ENCODE data around the gene EPYC.

The EPYC gene

DNA sequence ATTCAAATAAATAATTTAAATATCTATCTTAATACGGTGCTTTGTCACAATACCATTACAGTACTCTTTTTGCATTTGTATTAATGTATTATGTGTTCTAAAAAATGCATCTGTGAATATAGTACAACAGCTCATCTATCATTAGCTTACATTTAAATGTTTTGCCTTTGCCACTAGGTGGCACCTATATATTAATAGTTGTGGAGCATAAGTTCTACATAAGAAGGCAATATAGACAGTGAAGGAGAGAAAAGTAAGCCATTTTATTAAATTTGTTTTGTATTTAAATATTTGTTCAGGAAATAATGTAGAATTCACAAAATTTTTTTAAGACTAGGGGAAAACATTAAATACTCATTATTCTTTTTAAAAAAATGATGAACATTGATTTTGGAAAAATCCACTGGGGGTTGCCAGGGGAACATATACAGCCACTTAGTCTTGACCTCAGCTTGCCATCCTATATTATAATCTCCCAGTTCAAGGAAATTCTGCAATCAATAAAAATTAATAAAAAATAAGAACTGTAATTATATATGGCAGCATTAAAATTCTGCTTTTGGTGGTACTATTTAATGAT lies 59.6 kb downstream of the EPYC start:
- Histone ChIP-seq H3K4me1 (ENCODE audit: insufficient read depth, insufficient read length) (no peaks in the 10 kb centered on the region), H3K9me3 (ENCODE audit: insufficient read depth, low read length) (no peaks in the 10 kb centered on the region), H3K27me3 (ENCODE audit: insufficient read depth, insufficient read length) (no peaks in the 10 kb centered on the region), H3K4me3 (ENCODE audit: insufficient read length, low read depth) (no peak overlapping the region), H3K9ac (ENCODE audit: insufficient read length, low read depth) (no peak overlapping the region), H3K36me3 (ENCODE audit: insufficient read depth, insufficient read length, low read length) (no peaks in the 10 kb centered on the region)
- TF ChIP-seq SUZ12 (IDR thresholded peaks at IDR 0.05; ENCODE audit: extremely low read depth, insufficient read depth, insufficient read length) (no peak), YY1 (IDR thresholded peaks at IDR 0.05; ENCODE audit: insufficient read depth, insufficient read length) (no peak), ZNF274 (IDR thresholded peaks at IDR 0.05; ENCODE audit: low read depth, low read length) (no peak)
- DNase-seq (ENCODE audit: low read depth, low spot score), result no peak

DNA sequence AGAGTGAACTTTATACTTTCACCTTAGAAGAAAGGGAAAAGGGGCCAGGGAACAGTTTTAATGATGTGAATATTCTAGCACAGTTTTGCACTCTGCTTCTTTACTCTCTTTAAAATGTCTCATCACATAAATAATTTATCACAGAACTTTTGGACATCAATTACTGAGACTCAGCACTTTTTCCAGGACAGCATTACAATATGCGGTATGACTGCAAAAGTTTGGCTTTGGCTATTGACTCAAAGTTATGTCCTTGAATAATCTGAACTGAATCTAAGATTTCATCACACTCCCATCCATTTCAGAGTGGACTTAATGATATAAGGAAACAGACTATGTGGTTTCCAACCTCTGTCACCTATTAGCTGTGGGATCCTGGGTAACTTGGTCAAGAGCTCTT lies 61.5 kb downstream of the EPYC start:
- Histone ChIP-seq H3K9ac (ENCODE audit: insufficient read length, low read depth) (no peak overlapping the region), H3K9me3 (ENCODE audit: insufficient read depth, low read length) (no peaks in the 10 kb centered on the region), H3K4me1 (ENCODE audit: insufficient read depth, insufficient read length) (no peaks in the 10 kb centered on the region), H3K4me3 (ENCODE audit: insufficient read length, low read depth) (no peak overlapping the region), H3K27me3 (ENCODE audit: insufficient read depth, insufficient read length) (no peaks in the 10 kb centered on the region), H3K36me3 (ENCODE audit: insufficient read depth, insufficient read length, low read length) (no peaks in the 10 kb centered on the region)
- no peak for DNase-seq (ENCODE audit: low read depth, low spot score)
- TF ChIP-seq ZNF274 (IDR thresholded peaks at IDR 0.05; ENCODE audit: low read depth, low read length), result no peak
- no peak for TF ChIP-seq SUZ12 (IDR thresholded peaks at IDR 0.05; ENCODE audit: extremely low read depth, insufficient read depth, insufficient read length)
- no peak for TF ChIP-seq YY1 (IDR thresholded peaks at IDR 0.05; ENCODE audit: insufficient read depth, insufficient read length)

DNA sequence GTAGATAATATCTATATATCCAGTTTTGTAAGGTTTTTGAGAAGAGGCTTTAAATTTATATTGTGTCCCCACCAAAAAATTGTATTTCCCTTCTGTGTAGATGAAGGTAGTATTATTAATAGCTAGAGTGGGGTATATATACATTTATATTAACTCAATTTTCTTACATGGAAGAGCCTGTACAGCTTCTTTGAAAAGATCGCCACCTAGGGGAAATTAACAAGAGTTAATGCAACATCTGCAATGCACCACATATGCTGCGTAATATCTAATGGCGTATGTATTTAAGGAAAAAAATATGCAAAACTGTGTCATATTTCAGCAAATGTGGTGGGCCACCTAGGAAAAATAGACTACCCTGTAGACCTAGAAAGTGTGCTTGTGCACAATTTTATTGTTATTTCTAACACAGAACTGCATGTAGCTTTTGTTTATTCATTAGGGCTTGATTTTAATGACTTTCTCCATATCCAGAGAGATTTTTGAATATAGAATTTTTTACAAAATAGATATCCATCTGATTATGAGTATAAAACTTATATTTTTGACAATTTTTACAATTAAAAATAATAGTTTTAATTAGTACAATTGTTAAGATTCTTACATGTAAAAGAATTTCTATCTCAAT lies 63.8 kb downstream of the EPYC start:
- Histone ChIP-seq H3K27me3 (ENCODE audit: insufficient read depth, insufficient read length) (no peaks in the 10 kb centered on the region), H3K4me3 (ENCODE audit: insufficient read length, low read depth) (no peak overlapping the region), H3K9ac (ENCODE audit: insufficient read length, low read depth) (no peak overlapping the region), H3K4me1 (ENCODE audit: insufficient read depth, insufficient read length) (no peaks in the 10 kb centered on the region), H3K9me3 (ENCODE audit: insufficient read depth, low read length) (peaks cover 3% of the 10 kb centered on the region; the same call in 1 of the 2 replicates), H3K36me3 (ENCODE audit: insufficient read depth, insufficient read length, low read length) (no peaks in the 10 kb centered on the region)
- no peak for DNase-seq (ENCODE audit: low read depth, low spot score)
- TF ChIP-seq SUZ12 (IDR thresholded peaks at IDR 0.05; ENCODE audit: extremely low read depth, insufficient read depth, insufficient read length), result no peak
- no peak for TF ChIP-seq ZNF274 (IDR thresholded peaks at IDR 0.05; ENCODE audit: low read depth, low read length)
- no peak for TF ChIP-seq YY1 (IDR thresholded peaks at IDR 0.05; ENCODE audit: insufficient read depth, insufficient read length)

DNA sequence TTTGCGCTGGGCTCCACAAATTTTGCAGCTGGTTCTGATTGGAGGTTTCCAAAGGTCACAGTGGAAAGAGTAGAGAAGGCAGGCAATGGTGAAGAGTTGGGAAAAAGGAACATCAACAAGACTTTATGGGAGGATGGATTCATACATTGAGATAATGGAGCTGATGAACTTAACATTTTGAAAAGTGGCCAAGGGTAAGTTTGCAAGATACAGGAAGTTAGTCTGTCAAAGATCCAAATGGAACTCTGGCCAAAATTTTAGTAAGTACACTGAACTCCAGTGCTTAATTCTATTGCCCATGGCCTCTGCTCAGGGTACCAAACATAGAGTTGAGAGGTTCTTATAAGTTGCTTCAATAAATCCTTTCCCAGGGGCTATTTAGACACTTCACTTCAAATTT lies 65.4 kb downstream of the EPYC start:
- Histone ChIP-seq H3K9ac (ENCODE audit: insufficient read length, low read depth) (no peak overlapping the region), H3K4me1 (ENCODE audit: insufficient read depth, insufficient read length) (no peaks in the 10 kb centered on the region), H3K4me3 (ENCODE audit: insufficient read length, low read depth) (no peak overlapping the region), H3K36me3 (ENCODE audit: insufficient read depth, insufficient read length, low read length) (no peaks in the 10 kb centered on the region), H3K9me3 (ENCODE audit: insufficient read depth, low read length) (peaks cover 4% of the 10 kb centered on the region; the same call in 1 of the 2 replicates), H3K27me3 (ENCODE audit: insufficient read depth, insufficient read length) (no peaks in the 10 kb centered on the region)
- TF ChIP-seq ZNF274 (IDR thresholded peaks at IDR 0.05; ENCODE audit: low read depth, low read length), result no peak
- TF ChIP-seq SUZ12 (IDR thresholded peaks at IDR 0.05; ENCODE audit: extremely low read depth, insufficient read depth, insufficient read length), result no peak
- no peak for TF ChIP-seq YY1 (IDR thresholded peaks at IDR 0.05; ENCODE audit: insufficient read depth, insufficient read length)
- DNase-seq (ENCODE audit: low read depth, low spot score), result no peak

DNA sequence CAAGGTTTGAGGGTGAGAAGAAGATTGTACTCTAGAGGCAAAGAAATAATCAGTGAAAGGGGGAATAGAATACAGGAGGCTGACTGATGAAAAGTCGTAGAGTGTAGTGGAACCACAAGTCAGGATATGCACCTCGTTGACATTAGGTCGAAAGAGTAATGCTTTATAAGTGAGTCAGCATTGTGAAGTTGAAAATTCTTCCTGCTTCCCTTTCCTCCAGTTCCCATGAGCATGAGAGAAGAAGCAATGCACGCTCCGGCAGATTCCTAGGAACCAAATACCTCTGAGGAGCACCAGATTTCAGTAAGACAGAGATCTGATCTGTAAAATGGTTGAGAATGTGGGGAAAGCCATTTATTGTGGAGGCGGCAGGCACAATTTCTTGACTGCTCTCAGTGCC lies 66.3 kb downstream of the EPYC start:
- Histone ChIP-seq H3K9me3 (ENCODE audit: insufficient read depth, low read length) (peaks cover 4% of the 10 kb centered on the region; the same call in 1 of the 2 replicates), H3K4me1 (ENCODE audit: insufficient read depth, insufficient read length) (no peaks in the 10 kb centered on the region), H3K4me3 (ENCODE audit: insufficient read length, low read depth) (no peak overlapping the region), H3K36me3 (ENCODE audit: insufficient read depth, insufficient read length, low read length) (no peaks in the 10 kb centered on the region), H3K27me3 (ENCODE audit: insufficient read depth, insufficient read length) (no peaks in the 10 kb centered on the region), H3K9ac (ENCODE audit: insufficient read length, low read depth) (no peak overlapping the region)
- TF ChIP-seq SUZ12 (IDR thresholded peaks at IDR 0.05; ENCODE audit: extremely low read depth, insufficient read depth, insufficient read length) (no peak), ZNF274 (IDR thresholded peaks at IDR 0.05; ENCODE audit: low read depth, low read length) (no peak), YY1 (IDR thresholded peaks at IDR 0.05; ENCODE audit: insufficient read depth, insufficient read length) (no peak)
- DNase-seq (ENCODE audit: low read depth, low spot score), result no peak

DNA sequence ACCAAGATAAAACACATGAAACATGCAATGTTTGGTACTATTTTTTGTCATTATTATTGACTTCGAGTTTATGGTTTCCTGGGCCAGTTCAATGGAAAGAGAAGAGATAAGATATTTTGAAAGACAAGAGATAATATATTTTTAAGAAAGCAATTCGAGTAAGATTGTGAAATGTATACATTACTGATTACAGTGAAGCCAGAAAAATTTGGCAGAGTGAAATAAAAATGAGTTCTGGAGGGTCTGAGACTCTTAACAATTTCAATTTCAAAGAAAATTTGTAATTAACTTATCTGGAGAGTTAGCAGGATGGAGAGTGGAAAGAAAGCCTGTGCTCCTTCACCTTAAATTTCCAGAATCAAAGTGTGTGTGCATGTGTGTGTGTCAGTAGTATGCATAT lies 67.1 kb downstream of the EPYC start:
- peaks cover 4% of the 10 kb centered on the region; the same call in 1 of the 2 replicates for H3K9me3 ChIP-seq (ENCODE audit: insufficient read depth, low read length)
- H3K36me3 ChIP-seq (ENCODE audit: insufficient read depth, insufficient read length, low read length), result no peaks in the 10 kb centered on the region
- TF ChIP-seq SUZ12 (IDR thresholded peaks at IDR 0.05; ENCODE audit: extremely low read depth, insufficient read depth, insufficient read length) (no peak), ZNF274 (IDR thresholded peaks at IDR 0.05; ENCODE audit: low read depth, low read length) (no peak), YY1 (IDR thresholded peaks at IDR 0.05; ENCODE audit: insufficient read depth, insufficient read length) (no peak)
- no peaks in the 10 kb centered on the region for H3K27me3 ChIP-seq (ENCODE audit: insufficient read depth, insufficient read length)
- DNase-seq (ENCODE audit: low read depth, low spot score), result no peak
- no peaks in the 10 kb centered on the region for H3K4me1 ChIP-seq (ENCODE audit: insufficient read depth, insufficient read length)
- H3K4me3 ChIP-seq (ENCODE audit: insufficient read length, low read depth), result no peak overlapping the region
- no peak overlapping the region for H3K9ac ChIP-seq (ENCODE audit: insufficient read length, low read depth)

DNA sequence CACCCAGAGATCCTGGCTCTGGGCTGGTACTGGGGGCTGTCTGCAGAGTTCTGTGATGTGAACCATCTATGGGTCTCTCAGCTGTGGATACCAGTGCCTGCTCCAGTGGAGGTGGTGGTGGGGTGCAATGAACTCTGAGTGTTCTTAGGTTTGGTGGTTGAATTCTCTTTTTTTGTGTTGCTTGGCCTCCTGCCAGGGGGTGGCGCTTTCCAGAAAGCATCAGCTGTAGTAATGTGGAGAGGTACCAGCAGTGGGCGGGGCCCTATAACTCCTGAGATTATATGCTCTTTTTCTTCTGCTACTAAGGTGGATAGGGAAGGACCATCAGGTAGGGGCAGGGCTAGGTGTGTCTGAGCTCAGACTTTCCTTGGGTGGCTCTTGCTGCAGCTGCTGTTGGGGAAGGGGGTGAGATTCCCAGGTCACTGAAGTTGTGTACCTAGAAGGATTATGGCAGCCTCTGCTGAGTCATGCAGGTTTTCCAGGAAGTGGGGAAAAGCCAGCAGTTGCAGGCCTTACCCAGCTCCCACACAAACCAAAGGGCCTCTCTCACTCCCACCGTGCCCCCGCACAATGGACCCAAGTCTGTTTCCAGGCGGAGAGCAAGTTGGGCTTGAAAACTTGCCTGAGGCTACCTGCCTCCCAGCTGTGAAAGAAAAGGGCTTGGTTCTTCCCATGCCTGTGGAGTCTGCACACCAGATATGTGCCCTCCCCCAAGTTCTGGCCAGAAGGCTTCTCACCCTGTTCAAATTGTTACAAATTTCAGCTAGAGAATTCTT lies 68.4 kb downstream of the EPYC start:
- DNase-seq (ENCODE audit: low read depth, low spot score), result no peak
- H3K36me3 ChIP-seq (ENCODE audit: insufficient read depth, insufficient read length, low read length), result no peaks in the 10 kb centered on the region
- no peak overlapping the region for H3K9ac ChIP-seq (ENCODE audit: insufficient read length, low read depth)
- H3K4me1 ChIP-seq (ENCODE audit: insufficient read depth, insufficient read length), result no peaks in the 10 kb centered on the region
- TF ChIP-seq YY1 (IDR thresholded peaks at IDR 0.05; ENCODE audit: insufficient read depth, insufficient read length) (no peak), ZNF274 (IDR thresholded peaks at IDR 0.05; ENCODE audit: low read depth, low read length) (no peak), SUZ12 (IDR thresholded peaks at IDR 0.05; ENCODE audit: extremely low read depth, insufficient read depth, insufficient read length) (no peak)
- peaks cover 4% of the 10 kb centered on the region; the same call in 1 of the 2 replicates for H3K9me3 ChIP-seq (ENCODE audit: insufficient read depth, low read length)
- H3K27me3 ChIP-seq (ENCODE audit: insufficient read depth, insufficient read length), result no peaks in the 10 kb centered on the region
- no peak overlapping the region for H3K4me3 ChIP-seq (ENCODE audit: insufficient read length, low read depth)
